ENCODE measurements around the gene HECW1.

DNA sequence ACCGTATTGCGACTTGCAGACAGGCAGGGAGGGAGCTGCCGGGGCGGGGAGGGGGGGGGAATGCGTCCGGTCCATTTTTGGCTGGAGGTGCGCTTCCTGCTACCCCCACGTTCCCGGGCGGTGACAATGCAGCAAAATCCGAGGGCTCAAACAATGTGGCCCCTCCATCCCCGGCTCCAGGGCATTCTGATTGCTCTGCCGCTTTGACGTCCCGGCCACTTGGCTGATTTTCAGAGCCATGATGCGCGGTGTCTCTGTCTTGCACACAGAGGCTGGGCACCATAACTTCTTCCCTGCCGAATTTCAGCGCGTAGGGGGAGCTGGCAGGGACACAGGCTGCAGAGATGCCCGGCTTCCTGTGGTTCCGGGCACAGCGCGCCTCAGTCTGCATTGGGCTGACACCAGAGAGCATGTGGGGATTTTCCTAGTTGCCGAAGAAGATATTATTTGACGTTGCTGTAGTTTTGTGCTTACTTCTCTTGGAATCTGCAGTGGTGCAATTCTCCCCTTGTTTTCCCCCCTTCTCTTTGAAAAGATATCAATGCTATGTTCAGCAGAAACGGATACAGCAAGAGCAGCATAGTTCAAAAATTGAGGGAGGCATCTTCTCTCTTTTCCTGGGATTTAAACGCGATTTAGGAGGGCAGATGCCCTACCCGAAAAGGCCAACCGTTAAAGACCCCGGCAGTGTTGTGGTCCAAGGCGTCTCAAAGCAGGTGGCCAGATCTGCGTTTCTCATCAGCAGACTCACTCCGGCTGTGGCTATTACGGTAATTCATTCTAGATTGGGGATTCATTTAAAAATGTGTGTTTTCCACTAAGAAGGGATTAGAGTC is 1.4 kb downstream of the HECW1 start:
- TF ChIP-seq TAF1 (IDR thresholded peaks at IDR 0.05; ENCODE audit: low read depth) (no peak), REST (IDR thresholded peaks at IDR 0.05; ENCODE audit: low read depth) (no peak)
